ENCODE measurements around the gene FAIM2.
A peak's percentile ranks its signal among the peaks of the same experiment; 100 is the strongest.

Gene FAIM2

GRCh38 chr12:49827401-49828099, 76.2 kb downstream of the FAIM2 start (continued):
- TF ChIP-seq ZBTB11 (tag by site-specific recombination; conservative IDR thresholded peaks at IDR 0.05; ENCODE audit: low read depth) (peak; percentile 58), ZBTB48 (tag by site-specific recombination; IDR thresholded peaks at IDR 0.05) (peak; percentile 65), ZNF341 (tag by site-specific recombination; IDR thresholded peaks at IDR 0.05; ENCODE audit: low read depth) (peak; percentile 96), KLF17 (tag by site-specific recombination; IDR thresholded peaks at IDR 0.05) (peak; percentile 46; the same call in 1 of the 2 replicates), ZFP37 (tag by site-specific recombination; IDR thresholded peaks at IDR 0.05) (peak; percentile 37; the same call in 1 of the 2 replicates), ZNF211 (tag by site-specific recombination; IDR thresholded peaks at IDR 0.05; ENCODE audit: low read depth) (no peak), ZBTB17 (tag by site-specific recombination; IDR thresholded peaks at IDR 0.05) (peak; percentile 49)

GRCh38 chr12:49827051-49827400, 76.7 kb downstream of the FAIM2 start:
- ChIA-PET CTCF (interaction anchor here (0.6 to 2.8 kb wide), 6 partner anchors 12 to 471 kb away, joined by 3 to 21 read pairs (median 4); partner anchors contain the start of gene TMBIM6), POLR2A (interaction anchor here (0.6 to 2.6 kb wide), 4 partner anchors 10 to 36 kb away, joined by 3 to 38 read pairs (median 14); partner anchors contain the start of gene BCDIN3D)
- TF ChIP-seq ZNF510 (tag by site-specific recombination; IDR thresholded peaks at IDR 0.05; ENCODE audit: insufficient replicate concordance) = no peak
- TF ChIP-seq ZNF26 (tag by site-specific recombination; IDR thresholded peaks at IDR 0.05) = no peak
- no peak for TF ChIP-seq AEBP2 (tag by site-specific recombination; IDR thresholded peaks at IDR 0.05; ENCODE audit: borderline replicate concordance)
- TF ChIP-seq WT1 (tag by site-specific recombination; IDR thresholded peaks at IDR 0.05) = no peak
- TF ChIP-seq ZNF280D (tag by site-specific recombination; IDR thresholded peaks at IDR 0.05) = no peak
- TF ChIP-seq ZNF221 (tag by site-specific recombination; IDR thresholded peaks at IDR 0.05; ENCODE audit: borderline replicate concordance) = no peak
- TF ChIP-seq ZNF174 (tag by site-specific recombination; IDR thresholded peaks at IDR 0.05) = no peak
- TF ChIP-seq PBX3 (CRISPR knock-in tag; IDR thresholded peaks at IDR 0.05) = no peak
- TF ChIP-seq SCRT1 (tag by site-specific recombination; IDR thresholded peaks at IDR 0.05; ENCODE audit: borderline replicate concordance) = no peak
- Histone ChIP-seq H3K4me3 (ENCODE audit: low read depth, low read length) (peak overlapping the region; percentile 77), H3K4me1 (ENCODE audit: control insufficient read depth, insufficient read depth, low read length) (peaks cover 22% of the 10 kb centered on the region), H3K9me3 (ENCODE audit: control insufficient read depth, insufficient read depth, low read depth, low read length) (no peaks in the 10 kb centered on the region), H3K27ac (ENCODE audit: extremely low read depth, low read depth, low read length) (peak overlapping the region; percentile 64), H3K36me3 (ENCODE audit: control insufficient read depth in 2 of 2, insufficient read depth in 1 of 2, low read length in 2 of 2) (peaks cover 4 to 26% of the 10 kb centered on the region in 2 experiments; a peak in 1 of 3 replicates)

Data from HEK293 (cell line).